K562 (cell line): ENCODE data around the gene DYNC1H1. TPM values are rescaled to one million over a fixed set of nuclear protein-coding genes. Genes with fewer than 3 reads are reported as not detected.

Experiments
- ATAC-seq: fragments of 200-7000 bp; cut with Tn5 transposase; 3 replicates; pipeline ENCODE4 v1.9.1; 2020; ENCODE audit warnings: moderate library complexity
- BruUV-seq: library from RNA; stranded (reverse); fragments of 400-500 nt; replicated peaks from 2 replicates; lab custom pipeline; 2021; lab: Mats Ljungman, UMichigan
- CTCF ChIA-PET: fragments of 300-600 bp; formaldehyde crosslinking; extraction: SDS; loops from one replicate; lab custom pipeline; 2021; ENCODE audit warnings: low intra/inter-chr PET ratio; lab: Yijun Ruan, JAX
- POLR2A ChIA-PET: fragments of 300-600, 350-650 bp; sonication (Branson Sonifier 250); formaldehyde crosslinking; extraction: SDS; loops from one replicate; lab custom pipeline; 2021; ENCODE audit warnings: antibody characterized with exemption, inconsistent platforms; lab: Yijun Ruan, JAX
- DNase-seq, 4 experiments: peaks; one replicate each; pipeline versions ENCODE4 v3.0.0 to v3.0.0-alpha.2; 2011 to 2018; ENCODE audit warnings: low spot score in 3 of 4, mixed read lengths in 3 of 4; ENCODE audit errors: extremely low read depth in 1 of 4
- FAIRE-seq: peaks from 2 replicates; lab custom pipeline; 2011; peaks lifted over from hg19 to GRCh38; lab: Jason Lieb, UNC
- H2AFZ ChIP-seq: 2 replicates; pipeline ENCODE4 v1.6.0; 2011; ENCODE audit warnings: low read depth, low read length, control low read depth, inconsistent platforms
- H3K27ac ChIP-seq: fragments of 200-600 bp; 3 replicates; pipeline ENCODE4 v1.8.0; 2011; ENCODE audit warnings: low read depth, mild to moderate bottlenecking, control low read depth, inconsistent platforms, low read length, moderate library complexity, mixed read lengths; ENCODE audit errors: extremely low read depth
- H3K27me3 ChIP-seq, 2 experiments: fragments of 300-600 bp in 1 of 2; 2 replicates in 1 of 2; 3 replicates in 1 of 2; pipeline versions ENCODE4 v1.6.0 to v1.8.0; 2011; ENCODE audit warnings: inconsistent platforms in 2 of 2, low read length in 2 of 2, mild to moderate bottlenecking in 1 of 2, mixed read lengths in 1 of 2, moderate library complexity in 1 of 2; ENCODE audit not compliant: control insufficient read depth in 2 of 2, insufficient read depth in 2 of 2
- H3K36me3 ChIP-seq: fragments of 300-600 bp; 3 replicates; pipeline ENCODE4 v1.8.0; 2011; ENCODE audit warnings: mild to moderate bottlenecking, low read length, inconsistent platforms; ENCODE audit not compliant: control insufficient read depth, insufficient read depth
- H3K4me1 ChIP-seq, 2 experiments: fragments of 200-600 bp in 1 of 2; replicated peaks in 1 of 2; 2 replicates in 1 of 2; 3 replicates in 1 of 2; pipeline versions ENCODE4 v1.5.1 to v1.8.0; 2011; ENCODE audit warnings: inconsistent platforms in 2 of 2, low read length in 2 of 2, mild to moderate bottlenecking in 1 of 2, mixed read lengths in 1 of 2, moderate library complexity in 1 of 2; ENCODE audit not compliant: control insufficient read depth in 2 of 2, insufficient read depth in 2 of 2
- H3K4me2 ChIP-seq: 2 replicates; pipeline ENCODE4 v1.6.1; 2011; ENCODE audit warnings: low read length, control low read depth, inconsistent platforms, mixed read lengths; ENCODE audit not compliant: insufficient read depth
- H3K4me3 ChIP-seq: fragments of 200-600 bp; sonication (generic), shearing (Covaris generic); 2 replicates; pipeline ENCODE4 v1.5.1; 2016; ENCODE audit warnings: control low read depth, inconsistent platforms
- H3K79me2 ChIP-seq: fragments of 200-600 bp; 3 replicates; pipeline ENCODE4 v1.8.0; 2011; ENCODE audit warnings: low read length, inconsistent platforms; ENCODE audit not compliant: control insufficient read depth, insufficient read depth
- H3K9ac ChIP-seq, 2 experiments: 2 replicates each; pipeline versions ENCODE4 v1.6.0 to v1.6.1; 2011; ENCODE audit warnings: low read depth in 2 of 2, low read length in 2 of 2, control low read depth in 1 of 2, inconsistent platforms in 1 of 2, mild to moderate bottlenecking in 1 of 2, mixed read lengths in 1 of 2; ENCODE audit not compliant: insufficient read depth in 1 of 2
- H3K9me1 ChIP-seq: one replicate; pipeline ENCODE4 v1.6.0; 2011; ENCODE audit warnings: inconsistent platforms, mild to moderate bottlenecking, low read length, moderate library complexity; ENCODE audit not compliant: control insufficient read depth, insufficient read depth
- H3K9me3 ChIP-seq: replicated peaks from 2 replicates; pipeline ENCODE4 v1.5.1; 2011; ENCODE audit warnings: low read depth, low read length, inconsistent platforms; ENCODE audit not compliant: control insufficient read depth, insufficient read depth
- H4K20me1 ChIP-seq: replicated peaks from 2 replicates; pipeline ENCODE4 v1.6.1; 2011; ENCODE audit warnings: low read length, inconsistent platforms, mixed read lengths; ENCODE audit not compliant: control insufficient read depth, insufficient read depth
- BRD9 ChIP-seq: fragments of 450-650 bp; IDR thresholded peaks from 2 replicates; pipeline ENCODE4 v1.6.1; 2018; ENCODE audit warnings: low read depth; ENCODE audit not compliant: partially characterized antibody
- CBFB ChIP-seq: sonication (generic); formaldehyde crosslinking; IDR thresholded peaks from 2 replicates; pipeline ENCODE4 v1.4.0; 2020; ENCODE audit warnings: mild to moderate bottlenecking, missing genetic modification reagents
- CHD1 ChIP-seq: fragments of 200-600 bp; sonication (generic); IDR thresholded peaks from one replicate; pipeline ENCODE4 v1.6.1; 2012; ENCODE audit warnings: mild to moderate bottlenecking, moderate library complexity, low read length, inconsistent platforms
- DACH1 ChIP-seq: fragments of 450-650 bp; IDR thresholded peaks from 2 replicates; pipeline ENCODE4 v1.6.1; 2018; ENCODE audit not compliant: partially characterized antibody
- GABPA ChIP-seq: fragments of 200-800 bp; sonication (Bioruptor generic); conservative IDR thresholded peaks from 2 replicates; pipeline ENCODE4 v1.6.1; 2016; ENCODE audit warnings: low read depth, missing genetic modification characterization, missing compliant biosample characterization
- MCM5 ChIP-seq: fragments of 450-650 bp; IDR thresholded peaks from 2 replicates; pipeline ENCODE4 v1.6.1; 2016; ENCODE audit warnings: low read depth
- NFATC3 ChIP-seq: fragments of 450-650 bp; IDR thresholded peaks from 2 replicates; pipeline ENCODE4 v1.6.1; 2017; ENCODE audit warnings: mild to moderate bottlenecking
- NFYB ChIP-seq: IDR thresholded peaks from 2 replicates; pipeline ENCODE4 v1.6.1; 2011; ENCODE audit warnings: mild to moderate bottlenecking, moderate library complexity; ENCODE audit not compliant: insufficient read length; ENCODE audit errors: extremely low read depth
- POLR2AphosphoS2 ChIP-seq: IDR thresholded peaks from 2 replicates; pipeline ENCODE4 v1.6.1; 2012; ENCODE audit warnings: low read length, improper control_type of control experiment
- SLC30A9 ChIP-seq: fragments of 250-450 bp; sonication (Bioruptor Pico); IDR thresholded peaks from 2 replicates; pipeline ENCODE4 v1.8.0; 2022; ENCODE audit warnings: mild to moderate bottlenecking, moderate library complexity
- ZBTB17 ChIP-seq: fragments of 450-650 bp; formaldehyde crosslinking; IDR thresholded peaks from 2 replicates; pipeline ENCODE4 v1.4.0; 2020; ENCODE audit warnings: mild to moderate bottlenecking
- WGBS: fragments of 100-300 bp; shearing (Covaris generic); methylation state at CpG from one replicate; pipeline ENCODE4 v1.1.6; 2016; ENCODE audit warnings: low coverage, mixed read lengths; ENCODE audit not compliant: insufficient coverage; ENCODE audit errors: missing lambda C conversion rate; 5-methylcytosine and 5-hydroxymethylcytosine counted together
- in situ Hi-C: fragments of 300-500 bp; cut with MboI; formaldehyde crosslinking; loops from 4 replicates; pipeline ENCODE4 v1.15.0; 2018; ENCODE audit warnings: inconsistent platforms, mixed read lengths
- intact Hi-C: fragments of 100-400 bp; cut with micrococcal nuclease; formaldehyde crosslinking; loops from 2 replicates; pipeline ENCODE4 v1.14.2; 2022
- polyA plus RNA-seq, 8 experiments: library from polyadenylated mRNA; depleted of rRNA in 4 of 8; stranded (reverse) in 5 of 8; unstranded in 3 of 8; fragments of >200 nt; fragmentation: Nextera tagmentation in 2 of 8; fragmentation: Illumina TruSeq in 1 of 8; extraction: Ambion mirVana in 2 of 8; extraction: Trizol in 1 of 8; gene quantifications; 2 replicates each; pipeline versions ENCODE4 v1.2.1 to v1.2.3, GENCODE V29; 2011 to 2014; ENCODE audit warnings: inconsistent platforms in 1 of 8, missing spikeins in 1 of 8
- total RNA-seq, 7 experiments: library from RNA; depleted of rRNA in 6 of 7; stranded (reverse); fragments of >200 nt in 6 of 7; fragmentation: Illumina TruSeq in 2 of 7; extraction: Trizol in 2 of 7; gene quantifications; 2 replicates each; pipeline versions ENCODE4 v1.2.1 to v1.2.3, GENCODE V29; 2011 to 2021; ENCODE audit warnings: low replicate concordance in 1 of 7
- TF ChIP-seq, protein P1 (sequence below), 2 experiments: fragments of 450-650 bp in 1 of 2; sonication (generic) in 1 of 2; formaldehyde crosslinking; conservative IDR thresholded peaks; 2 replicates each; pipeline versions ENCODE4 v1.4.0 to v1.8.1; 2020 to 2022; ENCODE audit warnings: mild to moderate bottlenecking in 1 of 2, missing genetic modification reagents in 1 of 2
- TF ChIP-seq, protein P2 (sequence below): sonication (generic); formaldehyde crosslinking; IDR thresholded peaks from 2 replicates; pipeline ENCODE4 v1.8.0; 2022; ENCODE audit warnings: missing genetic modification reagents, mild to moderate bottlenecking, borderline replicate concordance
- TF ChIP-seq, protein P3 (sequence below): fragments of 250-450 bp; sonication (Bioruptor Pico); IDR thresholded peaks from 2 replicates; pipeline ENCODE4 v1.6.1; 2021; ENCODE audit warnings: mild to moderate bottlenecking

Gene DYNC1H1
- total and polyA plus RNA-seq, 9 of the 15 experiments (the other 6 are each of a cell fraction or from before 2014, with no cell fraction given) = 31.9 to 335 (median 115) TPM

DNA sequence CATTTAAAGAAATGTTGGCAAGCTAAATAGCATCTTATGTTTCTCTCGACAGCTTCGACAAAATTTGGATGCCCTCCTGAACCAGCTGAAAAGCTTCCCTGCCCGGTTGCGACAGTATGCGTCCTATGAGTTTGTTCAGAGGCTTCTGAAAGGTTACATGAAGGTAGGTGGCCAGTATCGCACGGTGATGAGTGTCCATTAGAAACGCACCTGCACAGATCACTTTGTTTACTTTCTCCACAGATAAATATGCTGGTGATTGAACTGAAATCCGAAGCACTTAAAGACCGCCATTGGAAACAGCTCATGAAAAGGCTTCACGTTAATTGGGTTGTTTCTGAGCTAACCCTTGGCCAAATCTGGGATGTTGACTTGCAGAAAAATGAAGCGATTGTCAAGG is 36.5 kb downstream of the DYNC1H1 start:
- no peaks in the 10 kb centered on the region for H3K27me3 ChIP-seq
- H3K36me3 ChIP-seq = peaks cover 81% of the 10 kb centered on the region
- H3K27ac ChIP-seq = no peak overlapping the region
- DNase-seq = no peak
- no peaks in the 10 kb centered on the region for H3K9me1 ChIP-seq
- no peak for ATAC-seq
- in situ Hi-C loops = no loop called here
- BruUV-seq = no TSS peak
- no peak overlapping the region for H3K4me3 ChIP-seq
- no peaks in the 10 kb centered on the region for H3K4me1 ChIP-seq
- no peaks in the 10 kb centered on the region for H3K9me3 ChIP-seq
- H2AFZ ChIP-seq = no peak overlapping the region
- intact Hi-C loops = no loop called here
- H3K4me2 ChIP-seq = no peak overlapping the region
- no peaks in the 10 kb centered on the region for H3K79me2 ChIP-seq
- CTCF ChIA-PET = no interaction called here
- no peak overlapping the region for H3K9ac ChIP-seq
- no peaks in the 10 kb centered on the region for H4K20me1 ChIP-seq
- POLR2A ChIA-PET = interaction anchor here (0.8 to 1.5 kb wide), 4 partner anchors 9 to 78 kb away, joined by 3 to 7 read pairs (median 3); no protein-coding TSS in a partner anchor
- 93% methylated on average over 12 of the region's 12 CpGs for WGBS
- TF ChIP-seq NFYB (no peak), MCM5 (no peak), BRD9 (no peak)
- TF ChIP-seq, protein P1, sequence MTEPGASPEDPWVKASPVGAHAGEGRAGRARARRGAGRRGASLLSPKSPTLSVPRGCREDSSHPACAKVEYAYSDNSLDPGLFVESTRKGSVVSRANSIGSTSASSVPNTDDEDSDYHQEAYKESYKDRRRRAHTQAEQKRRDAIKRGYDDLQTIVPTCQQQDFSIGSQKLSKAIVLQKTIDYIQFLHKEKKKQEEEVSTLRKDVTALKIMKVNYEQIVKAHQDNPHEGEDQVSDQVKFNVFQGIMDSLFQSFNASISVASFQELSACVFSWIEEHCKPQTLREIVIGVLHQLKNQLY (CRISPR knock-in tag; conservative IDR thresholded peaks at IDR 0.05) = no peak
- no peak for FAIRE-seq

DNA sequence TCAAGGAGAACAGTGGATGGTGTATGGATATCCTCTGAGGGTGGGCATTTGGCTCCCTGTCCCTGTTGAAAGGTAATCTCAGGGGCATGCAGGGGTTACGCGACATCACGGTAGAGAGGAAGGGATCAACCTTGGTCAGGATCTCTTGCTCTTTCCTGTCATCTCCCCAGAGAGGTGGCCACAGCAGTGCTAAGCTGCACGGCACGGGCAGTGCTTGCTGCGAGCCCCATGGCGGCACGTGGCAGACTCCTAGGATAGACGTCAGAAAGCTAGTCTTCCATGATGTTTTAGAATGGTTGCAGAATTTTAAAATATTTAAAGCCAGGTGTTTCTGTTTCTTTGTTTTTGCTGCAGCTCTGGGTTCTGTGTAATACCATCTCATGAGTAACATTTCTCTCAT is 41.0 kb downstream of the DYNC1H1 start:
- Histone ChIP-seq H2AFZ (no peak overlapping the region), H3K9ac (no peak overlapping the region), H3K36me3 (peaks cover 89% of the 10 kb centered on the region), H3K27ac (no peak overlapping the region), H3K9me3 (no peaks in the 10 kb centered on the region), H3K4me3 (no peak overlapping the region), H3K9me1 (no peaks in the 10 kb centered on the region), H3K4me2 (no peak overlapping the region), H4K20me1 (no peaks in the 10 kb centered on the region), H3K79me2 (no peaks in the 10 kb centered on the region), H3K27me3 (no peaks in the 10 kb centered on the region), H3K4me1 (no peaks in the 10 kb centered on the region)
- no TSS peak for BruUV-seq
- ChIA-PET POLR2A (no interaction called here), CTCF (no interaction called here)
- WGBS = 90% methylated on average over 3 of the region's 9 CpGs
- intact Hi-C loops = no loop called here
- DNase-seq (no peak), FAIRE-seq (no peak), ATAC-seq (no peak)
- in situ Hi-C loops = no loop called here
- no peak for TF ChIP-seq SLC30A9 (CRISPR knock-in tag)
- TF ChIP-seq DACH1 = no peak
- TF ChIP-seq NFATC3 = no peak
- no peak for TF ChIP-seq POLR2AphosphoS2
- TF ChIP-seq ZBTB17 = no peak
- no peak for TF ChIP-seq CHD1
- TF ChIP-seq, protein P2, sequence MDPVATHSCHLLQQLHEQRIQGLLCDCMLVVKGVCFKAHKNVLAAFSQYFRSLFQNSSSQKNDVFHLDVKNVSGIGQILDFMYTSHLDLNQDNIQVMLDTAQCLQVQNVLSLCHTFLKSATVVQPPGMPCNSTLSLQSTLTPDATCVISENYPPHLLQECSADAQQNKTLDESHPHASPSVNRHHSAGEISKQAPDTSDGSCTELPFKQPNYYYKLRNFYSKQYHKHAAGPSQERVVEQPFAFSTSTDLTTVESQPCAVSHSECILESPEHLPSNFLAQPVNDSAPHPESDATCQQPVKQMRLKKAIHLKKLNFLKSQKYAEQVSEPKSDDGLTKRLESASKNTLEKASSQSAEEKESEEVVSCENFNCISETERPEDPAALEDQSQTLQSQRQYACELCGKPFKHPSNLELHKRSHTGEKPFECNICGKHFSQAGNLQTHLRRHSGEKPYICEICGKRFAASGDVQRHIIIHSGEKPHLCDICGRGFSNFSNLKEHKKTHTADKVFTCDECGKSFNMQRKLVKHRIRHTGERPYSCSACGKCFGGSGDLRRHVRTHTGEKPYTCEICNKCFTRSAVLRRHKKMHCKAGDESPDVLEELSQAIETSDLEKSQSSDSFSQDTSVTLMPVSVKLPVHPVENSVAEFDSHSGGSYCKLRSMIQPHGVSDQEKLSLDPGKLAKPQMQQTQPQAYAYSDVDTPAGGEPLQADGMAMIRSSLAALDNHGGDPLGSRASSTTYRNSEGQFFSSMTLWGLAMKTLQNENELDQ (CRISPR knock-in tag) = no peak
- TF ChIP-seq CBFB (CRISPR knock-in tag) = no peak
- TF ChIP-seq, protein P3, sequence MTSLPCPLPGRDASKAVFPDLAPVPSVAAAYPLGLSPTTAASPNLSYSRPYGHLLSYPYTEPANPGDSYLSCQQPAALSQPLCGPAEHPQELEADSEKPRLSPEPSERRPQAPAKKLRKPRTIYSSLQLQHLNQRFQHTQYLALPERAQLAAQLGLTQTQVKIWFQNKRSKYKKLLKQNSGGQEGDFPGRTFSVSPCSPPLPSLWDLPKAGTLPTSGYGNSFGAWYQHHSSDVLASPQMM = no peak
- TF ChIP-seq GABPA (tag) = no peak
